Measurements from ENCODE around the gene RHBDL3. TPM values are rescaled to one million over a fixed set of nuclear protein-coding genes. Genes with fewer than 3 reads are reported as not detected.
"Not testable (repeated sequence)": the region's sequence is repeated elsewhere in the genome, so short reads cannot be mapped to it uniquely, and the experiment has no call there.

Gene RHBDL3
- total and polyA plus RNA-seq, 4 donors: 0.02 to 0.17 (median 0.05) TPM; not detected in 1

DNA sequence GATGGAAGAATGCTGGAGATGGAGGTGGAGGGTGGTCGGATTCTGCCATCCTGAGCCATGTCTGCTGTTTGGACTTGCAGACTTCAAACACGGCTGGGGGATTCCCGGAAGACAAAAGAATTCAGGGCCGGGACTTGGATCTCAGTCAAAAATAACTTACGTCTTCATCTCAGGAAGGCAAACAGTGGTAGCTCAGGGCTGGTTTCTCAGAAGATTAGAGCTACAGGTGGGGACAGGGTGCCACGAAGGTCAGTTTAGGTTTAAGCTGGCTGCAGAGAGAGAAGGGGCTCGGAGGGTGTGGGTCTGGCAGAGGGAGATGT is 4.3 kb upstream of the RHBDL3 start:
- WGBS: 38% methylated on average over 7 of the region's 7 CpGs

DNA sequence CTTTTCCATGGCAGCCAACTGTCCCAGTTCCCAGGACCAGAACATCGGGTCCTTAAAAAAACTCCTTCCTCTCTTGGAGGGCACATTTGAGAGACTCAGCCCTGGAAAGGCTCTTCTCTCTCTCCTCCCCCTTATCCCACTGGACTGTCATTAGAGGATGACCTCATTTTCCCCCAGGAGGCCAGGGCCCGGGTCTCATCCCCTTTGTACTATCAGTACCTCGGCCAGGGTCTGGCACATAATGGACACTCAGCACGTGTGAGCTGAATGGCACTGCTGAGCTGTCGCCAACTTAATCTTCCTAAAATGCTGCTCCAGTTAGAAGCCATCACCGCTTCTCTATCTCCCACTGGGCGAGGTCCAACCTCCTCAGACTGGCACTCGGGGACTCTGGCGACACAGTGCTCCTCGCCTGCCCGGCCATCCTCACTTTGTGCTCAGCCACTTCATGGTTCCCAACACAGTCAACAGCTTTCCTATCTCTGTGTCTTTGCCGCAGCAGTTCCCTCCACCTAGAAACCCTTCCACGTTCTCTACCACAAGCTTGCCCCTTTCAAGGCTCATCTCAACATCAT is 3.6 kb upstream of the RHBDL3 start:
- H3K9ac ChIP-seq (ENCODE audit: low read depth in 1 of 2, low read length in 2 of 2): no peak overlapping the region
- H3K4me3 ChIP-seq (ENCODE audit: low read depth in 1 of 3, low read length in 3 of 3): no peak overlapping the region
- H3K9me3 ChIP-seq (ENCODE audit: control insufficient read depth in 4 of 4, low read length in 3 of 4): no peaks in the 10 kb centered on the region
- peaks cover 7 to 15% (median 7%) of the 10 kb centered on the region in 4 donors for H3K4me1 ChIP-seq (ENCODE audit: control insufficient read depth in 4 of 4, insufficient read depth in 4 of 4, low read length in 3 of 4)
- H3K36me3 ChIP-seq (ENCODE audit: control insufficient read depth in 4 of 4, insufficient read depth in 3 of 4, low read depth in 1 of 4, low read length in 3 of 4): no peaks in the 10 kb centered on the region
- WGBS: 80% methylated on average over 13 of the region's 13 CpGs
- H3K27ac ChIP-seq (ENCODE audit: low read depth in 1 of 2, low read length in 2 of 2): no peak overlapping the region
- H3K27me3 ChIP-seq (ENCODE audit: control insufficient read depth in 4 of 4, insufficient read depth in 4 of 4, low read length in 3 of 4): peaks cover 0 to 5% (median 0%) of the 10 kb centered on the region in 4 donors
- TF ChIP-seq FOXA2 (IDR thresholded peaks at IDR 0.05) (no peak), YY1 (IDR thresholded peaks at IDR 0.05) (no peak), FOXA1 (IDR thresholded peaks at IDR 0.05) (no peak), TAF1 (conservative IDR thresholded peaks at IDR 0.05) (no peak), HNF4A (conservative IDR thresholded peaks at IDR 0.05) (no peak), RAD21 (IDR thresholded peaks at IDR 0.05) (no peak), HNF4G (IDR thresholded peaks at IDR 0.05) (no peak), SP1 (IDR thresholded peaks at IDR 0.05) (no peak)
- TF ChIP-seq, protein P1, sequence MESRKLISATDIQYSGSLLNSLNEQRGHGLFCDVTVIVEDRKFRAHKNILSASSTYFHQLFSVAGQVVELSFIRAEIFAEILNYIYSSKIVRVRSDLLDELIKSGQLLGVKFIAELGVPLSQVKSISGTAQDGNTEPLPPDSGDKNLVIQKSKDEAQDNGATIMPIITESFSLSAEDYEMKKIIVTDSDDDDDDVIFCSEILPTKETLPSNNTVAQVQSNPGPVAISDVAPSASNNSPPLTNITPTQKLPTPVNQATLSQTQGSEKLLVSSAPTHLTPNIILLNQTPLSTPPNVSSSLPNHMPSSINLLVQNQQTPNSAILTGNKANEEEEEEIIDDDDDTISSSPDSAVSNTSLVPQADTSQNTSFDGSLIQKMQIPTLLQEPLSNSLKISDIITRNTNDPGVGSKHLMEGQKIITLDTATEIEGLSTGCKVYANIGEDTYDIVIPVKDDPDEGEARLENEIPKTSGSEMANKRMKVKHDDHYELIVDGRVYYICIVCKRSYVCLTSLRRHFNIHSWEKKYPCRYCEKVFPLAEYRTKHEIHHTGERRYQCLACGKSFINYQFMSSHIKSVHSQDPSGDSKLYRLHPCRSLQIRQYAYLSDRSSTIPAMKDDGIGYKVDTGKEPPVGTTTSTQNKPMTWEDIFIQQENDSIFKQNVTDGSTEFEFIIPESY (IDR thresholded peaks at IDR 0.05): no peak
- DNase-seq (ENCODE audit: low spot score): no peak

More for the DNA sequence above, 4.3 kb upstream of the RHBDL3 start:
- Histone ChIP-seq H3K9me3 (ENCODE audit: control insufficient read depth in 4 of 4, low read length in 3 of 4) (no peaks in the 10 kb centered on the region), H3K9ac (ENCODE audit: low read depth in 1 of 2, low read length in 2 of 2) (no peak overlapping the region), H3K4me1 (ENCODE audit: control insufficient read depth in 4 of 4, insufficient read depth in 4 of 4, low read length in 3 of 4) (peaks cover under 1 to 8% (median under 1%) of the 10 kb centered on the region in 4 donors), H3K36me3 (ENCODE audit: control insufficient read depth in 4 of 4, insufficient read depth in 3 of 4, low read depth in 1 of 4, low read length in 3 of 4) (no peaks in the 10 kb centered on the region), H3K4me3 (ENCODE audit: low read depth in 1 of 3, low read length in 3 of 3) (no peak overlapping the region), H3K27me3 (ENCODE audit: control insufficient read depth in 4 of 4, insufficient read depth in 4 of 4, low read length in 3 of 4) (peaks cover 0 to 5% (median 0%) of the 10 kb centered on the region in 4 donors), H3K27ac (ENCODE audit: low read depth in 1 of 2, low read length in 2 of 2) (no peak overlapping the region)
- no peak for DNase-seq (ENCODE audit: low spot score)
- TF ChIP-seq YY1 (IDR thresholded peaks at IDR 0.05): no peak
- TF ChIP-seq EGR1 (IDR thresholded peaks at IDR 0.05; ENCODE audit: low read depth in 2 of 2): no peak

DNA sequence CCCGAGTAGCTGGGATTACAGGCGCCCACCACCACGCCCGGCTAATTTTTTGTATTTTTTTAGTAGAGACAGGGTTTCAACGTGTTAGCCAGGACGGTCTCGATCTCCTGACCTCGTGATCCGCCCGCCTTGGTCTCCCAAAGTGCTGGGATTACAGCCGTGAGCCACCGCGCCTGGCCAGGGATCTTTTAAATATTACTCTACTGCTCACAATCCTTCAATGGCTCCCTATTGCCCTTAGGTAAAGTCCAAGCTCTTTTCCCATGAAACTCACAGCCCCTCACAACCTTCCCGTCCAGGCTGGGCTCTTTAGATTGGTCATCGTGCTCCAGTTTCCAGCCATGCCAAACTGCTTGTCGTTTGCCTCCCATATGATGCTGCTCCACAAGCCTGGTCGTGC is 2.1 kb upstream of the RHBDL3 start:
- not testable (repeated sequence) for H3K36me3 ChIP-seq (ENCODE audit: control insufficient read depth in 4 of 4, insufficient read depth in 3 of 4, low read depth in 1 of 4, low read length in 3 of 4); DNase-seq (ENCODE audit: low spot score); H3K4me3 ChIP-seq (ENCODE audit: low read depth in 1 of 3, low read length in 3 of 3); H3K9me3 ChIP-seq (ENCODE audit: control insufficient read depth in 4 of 4, low read length in 3 of 4); H3K9ac ChIP-seq (ENCODE audit: low read depth in 1 of 2, low read length in 2 of 2); H3K27ac ChIP-seq (ENCODE audit: low read depth in 1 of 2, low read length in 2 of 2)
- 90% methylated on average over 17 of the region's 17 CpGs for WGBS
- Histone ChIP-seq H3K4me1 (ENCODE audit: control insufficient read depth in 4 of 4, insufficient read depth in 4 of 4, low read length in 3 of 4) (peaks cover 8 to 16% (median 8%) of the 10 kb centered on the region in 4 donors), H3K27me3 (ENCODE audit: control insufficient read depth in 4 of 4, insufficient read depth in 4 of 4, low read length in 3 of 4) (peaks cover 0 to 10% (median 0%) of the 10 kb centered on the region in 4 donors)

DNA sequence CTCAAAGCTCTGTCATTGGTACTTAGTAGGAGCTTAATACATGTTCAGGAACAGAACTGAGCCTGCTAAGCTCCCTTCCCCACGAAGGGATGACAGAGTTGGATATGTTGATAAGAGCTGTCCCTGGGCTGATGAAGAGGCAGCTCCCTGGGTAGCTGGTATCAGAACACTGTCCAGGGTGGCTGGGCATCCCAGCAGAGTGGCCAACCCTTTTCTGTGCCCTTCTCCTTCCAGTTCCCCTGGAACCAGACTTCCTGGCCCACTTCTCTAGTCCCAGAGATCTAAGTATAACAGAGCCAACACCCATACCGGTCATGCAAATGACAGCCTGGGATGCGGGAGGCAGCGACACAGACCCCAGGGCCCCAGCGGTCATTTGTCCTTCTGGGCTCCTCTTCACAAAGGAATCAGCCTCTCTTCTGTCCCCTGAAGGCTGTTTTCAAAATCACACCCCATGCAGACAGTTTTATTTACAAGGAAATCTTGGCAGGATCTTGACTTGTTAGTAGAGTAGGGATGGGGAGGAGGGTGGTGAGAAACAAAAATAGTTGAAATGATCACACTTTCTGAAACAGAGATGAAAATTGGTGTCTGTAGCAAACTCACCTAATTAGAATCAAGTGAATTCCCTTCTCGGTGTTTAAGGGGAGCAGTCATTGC is 1.4 kb upstream of the RHBDL3 start:
- peaks cover 0 to 10% (median 0%) of the 10 kb centered on the region in 4 donors for H3K27me3 ChIP-seq (ENCODE audit: control insufficient read depth in 4 of 4, insufficient read depth in 4 of 4, low read length in 3 of 4)
- no peak overlapping the region for H3K9ac ChIP-seq (ENCODE audit: low read depth in 1 of 2, low read length in 2 of 2)
- TF ChIP-seq, protein P2, sequence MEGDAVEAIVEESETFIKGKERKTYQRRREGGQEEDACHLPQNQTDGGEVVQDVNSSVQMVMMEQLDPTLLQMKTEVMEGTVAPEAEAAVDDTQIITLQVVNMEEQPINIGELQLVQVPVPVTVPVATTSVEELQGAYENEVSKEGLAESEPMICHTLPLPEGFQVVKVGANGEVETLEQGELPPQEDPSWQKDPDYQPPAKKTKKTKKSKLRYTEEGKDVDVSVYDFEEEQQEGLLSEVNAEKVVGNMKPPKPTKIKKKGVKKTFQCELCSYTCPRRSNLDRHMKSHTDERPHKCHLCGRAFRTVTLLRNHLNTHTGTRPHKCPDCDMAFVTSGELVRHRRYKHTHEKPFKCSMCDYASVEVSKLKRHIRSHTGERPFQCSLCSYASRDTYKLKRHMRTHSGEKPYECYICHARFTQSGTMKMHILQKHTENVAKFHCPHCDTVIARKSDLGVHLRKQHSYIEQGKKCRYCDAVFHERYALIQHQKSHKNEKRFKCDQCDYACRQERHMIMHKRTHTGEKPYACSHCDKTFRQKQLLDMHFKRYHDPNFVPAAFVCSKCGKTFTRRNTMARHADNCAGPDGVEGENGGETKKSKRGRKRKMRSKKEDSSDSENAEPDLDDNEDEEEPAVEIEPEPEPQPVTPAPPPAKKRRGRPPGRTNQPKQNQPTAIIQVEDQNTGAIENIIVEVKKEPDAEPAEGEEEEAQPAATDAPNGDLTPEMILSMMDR (IDR thresholded peaks at IDR 0.05; ENCODE audit: low read depth, low read length, missing input control): no peak
- TF ChIP-seq HNF4A (conservative IDR thresholded peaks at IDR 0.05) (no peak), GABPA (IDR thresholded peaks at IDR 0.05 in 1 of 2, conservative IDR thresholded peaks at IDR 0.05 in 1 of 2) (no peak), RAD21 (IDR thresholded peaks at IDR 0.05) (no peak)
- TF ChIP-seq, protein P1 (IDR thresholded peaks at IDR 0.05): no peak
- TF ChIP-seq, protein P3, sequence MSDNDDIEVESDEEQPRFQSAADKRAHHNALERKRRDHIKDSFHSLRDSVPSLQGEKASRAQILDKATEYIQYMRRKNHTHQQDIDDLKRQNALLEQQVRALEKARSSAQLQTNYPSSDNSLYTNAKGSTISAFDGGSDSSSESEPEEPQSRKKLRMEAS (IDR thresholded peaks at IDR 0.05): no peak
- no peaks in the 10 kb centered on the region for H3K36me3 ChIP-seq (ENCODE audit: control insufficient read depth in 4 of 4, insufficient read depth in 3 of 4, low read depth in 1 of 4, low read length in 3 of 4)
- H3K27ac ChIP-seq (ENCODE audit: low read depth in 1 of 2, low read length in 2 of 2): no peak overlapping the region
- no peak overlapping the region for H3K4me3 ChIP-seq (ENCODE audit: low read depth in 1 of 3, low read length in 3 of 3)
- no peaks in the 10 kb centered on the region for H3K9me3 ChIP-seq (ENCODE audit: control insufficient read depth in 4 of 4, low read length in 3 of 4)
- no peak for DNase-seq (ENCODE audit: low spot score)
- H3K4me1 ChIP-seq (ENCODE audit: control insufficient read depth in 4 of 4, insufficient read depth in 4 of 4, low read length in 3 of 4): peaks cover 8 to 16% (median 8%) of the 10 kb centered on the region in 4 donors
- WGBS: 31% methylated on average over 6 of the region's 6 CpGs
